ENCODE results near the gene TRPM8.

DNA sequence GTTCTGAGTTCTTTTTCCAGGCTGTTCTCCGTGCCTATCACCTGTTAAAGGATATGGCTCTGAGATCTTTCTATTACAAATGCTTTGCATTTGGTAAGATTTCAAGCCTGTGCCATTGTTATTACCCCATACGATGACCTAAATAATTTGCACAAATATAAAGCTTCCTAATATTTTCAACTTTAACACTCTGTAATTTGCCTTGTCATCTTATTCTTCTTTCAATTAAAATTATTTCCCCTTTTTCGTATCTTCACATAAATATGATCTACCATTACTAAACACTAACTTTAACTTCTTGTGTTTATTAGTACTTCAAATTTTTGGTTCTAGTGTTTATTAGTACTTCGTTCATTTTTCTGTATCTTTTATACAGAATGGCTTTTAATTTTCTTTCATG, 45.7 kb upstream of the TRPM8 start:
- TF ChIP-seq POLR2AphosphoS5 (IDR thresholded peaks at IDR 0.05; ENCODE audit: low read depth, low read length) (no peak), RAD21 (IDR thresholded peaks at IDR 0.05 in 1 of 2, conservative IDR thresholded peaks at IDR 0.05 in 1 of 2; ENCODE audit: low read depth in 2 of 2, low read length in 2 of 2) (no peak), CREB1 (IDR thresholded peaks at IDR 0.05) (no peak), BRCA1 (IDR thresholded peaks at IDR 0.05; ENCODE audit: low read depth, low read length) (no peak)
